ENCODE data around the gene ACTL7B. TPM values are rescaled to one million over a fixed set of nuclear protein-coding genes. Genes with fewer than 3 reads are reported as not detected.

ACTL7B gene
- total and polyA plus RNA-seq, 2 experiments from 2014 or later = not detected

Small RNA genes lying within 50 kb of the gene (small RNA-seq; reads per million reads assigned to genes)
- gene AL359692.1 (ENCODE audit: low replicate concordance) = not detected

Other genes starting within 250 kb of the ACTL7B start
- gene ACTL7A, start 6.3 kb upstream of the ACTL7B start, total RNA-seq (2014; rRNA removed; shearing (Covaris generic)) = not detected in 2 replicates
- 0.14 TPM in 1 of 2 replicates, not detected in the other for gene ACTL7A, start 6.3 kb upstream of the ACTL7B start, polyA plus RNA-seq (2016; fragmentation: Nextera tagmentation; extraction: Ambion mirVana)
- gene ELP1, start 78.1 kb upstream of the ACTL7B start, total RNA-seq (2014; rRNA removed; shearing (Covaris generic)) = 32.9 and 46.3 TPM in 2 replicates
- gene ELP1, start 78.1 kb upstream of the ACTL7B start, polyA plus RNA-seq (2016; fragmentation: Nextera tagmentation; extraction: Ambion mirVana) = 6.3 and 9.1 TPM in 2 replicates
- gene ABITRAM, start 78.4 kb upstream of the ACTL7B start, total RNA-seq (2014; rRNA removed; shearing (Covaris generic)) = 4.9 and 11.5 TPM in 2 replicates
- gene ABITRAM, start 78.4 kb upstream of the ACTL7B start, polyA plus RNA-seq (2016; fragmentation: Nextera tagmentation; extraction: Ambion mirVana) = 6.3 and 10.1 TPM in 2 replicates
- gene CTNNAL1, start 157.5 kb upstream of the ACTL7B start, total RNA-seq (2014; rRNA removed; shearing (Covaris generic)) = 63.0 and 94.3 TPM in 2 replicates
- 206 and 211 TPM in 2 replicates for gene CTNNAL1, start 157.5 kb upstream of the ACTL7B start, polyA plus RNA-seq (2016; fragmentation: Nextera tagmentation; extraction: Ambion mirVana)

Data from GM23338 (cell line).